Trophoblast cell (in vitro differentiated cells and primary cell): ENCODE results near the gene POLA1.

Experiments used
- DNase-seq, 2 donors: peaks; one replicate each; pipeline ENCODE4 v3.0.0-alpha.2; 2016
- H2AFZ ChIP-seq: 2 replicates; pipeline ENCODE4 v1.6.1; 2013; ENCODE audit warnings: low read length, moderate library complexity, mild to moderate bottlenecking; ENCODE audit not compliant: insufficient read depth, poor library complexity
- H2AK5ac ChIP-seq: 2 replicates; pipeline ENCODE4 v1.6.1; 2013; ENCODE audit warnings: mild to moderate bottlenecking, low read length
- H2BK120ac ChIP-seq: 2 replicates; pipeline ENCODE4 v1.6.1; 2013; ENCODE audit warnings: low read length, mild to moderate bottlenecking, moderate library complexity; ENCODE audit not compliant: insufficient read depth, poor library complexity
- H2BK12ac ChIP-seq: 2 replicates; pipeline ENCODE4 v1.6.1; 2013; ENCODE audit warnings: mild to moderate bottlenecking, low read length, moderate library complexity
- H2BK5ac ChIP-seq: 2 replicates; pipeline ENCODE4 v1.6.1; 2013; ENCODE audit warnings: low read length, low read depth, moderate library complexity, mild to moderate bottlenecking; ENCODE audit not compliant: poor library complexity
- H3K14ac ChIP-seq: 2 replicates; pipeline ENCODE4 v1.6.1; 2013; ENCODE audit warnings: mild to moderate bottlenecking, low read length
- H3K18ac ChIP-seq: 2 replicates; pipeline ENCODE4 v1.6.1; 2013; ENCODE audit warnings: mild to moderate bottlenecking, low read length
- H3K23ac ChIP-seq: 2 replicates; pipeline ENCODE4 v1.6.1; 2013; ENCODE audit warnings: low read length
- H3K27ac ChIP-seq: 2 replicates; pipeline ENCODE4 v1.5.1; 2013; ENCODE audit warnings: low read depth, mild to moderate bottlenecking, inconsistent platforms, low read length, moderate library complexity
- H3K27me3 ChIP-seq: 2 replicates; pipeline ENCODE4 v1.6.1; 2013; ENCODE audit warnings: inconsistent platforms, mild to moderate bottlenecking, low read length, moderate library complexity; ENCODE audit not compliant: insufficient read depth
- H3K36me3 ChIP-seq, 2 experiments: 1 replicate in 1 of 2; 2 replicates in 1 of 2; pipeline ENCODE4 v1.6.1; 2013; ENCODE audit warnings: low read length in 2 of 2, mild to moderate bottlenecking in 2 of 2, moderate library complexity in 1 of 2; ENCODE audit not compliant: insufficient read depth in 2 of 2, control insufficient read depth in 1 of 2
- H3K4ac ChIP-seq: 2 replicates; pipeline ENCODE4 v1.6.1; 2013; ENCODE audit warnings: low read depth, mild to moderate bottlenecking, low read length, moderate library complexity
- H3K4me1 ChIP-seq, 2 experiments: 1 replicate in 1 of 2; 2 replicates in 1 of 2; pipeline ENCODE4 v1.6.1; 2013; ENCODE audit warnings: low read length in 2 of 2, mild to moderate bottlenecking in 2 of 2, moderate library complexity in 1 of 2; ENCODE audit not compliant: insufficient read depth in 2 of 2, control insufficient read depth in 1 of 2
- H3K4me2 ChIP-seq: 2 replicates; pipeline ENCODE4 v1.6.1; 2013; ENCODE audit warnings: inconsistent platforms, mild to moderate bottlenecking, low read length, moderate library complexity
- H3K4me3 ChIP-seq: 2 replicates; pipeline ENCODE4 v1.5.1; 2013; ENCODE audit warnings: mild to moderate bottlenecking, low read depth, low read length, inconsistent platforms
- H3K79me1 ChIP-seq: one replicate; pipeline ENCODE4 v1.6.1; 2013; ENCODE audit warnings: low read length
- H3K79me2 ChIP-seq: 2 replicates; pipeline ENCODE4 v1.6.1; 2013; ENCODE audit warnings: low read length, mild to moderate bottlenecking; ENCODE audit not compliant: control insufficient read depth, insufficient read depth, poor library complexity
- H3K9ac ChIP-seq: 2 replicates; pipeline ENCODE4 v1.6.1; 2013; ENCODE audit warnings: mild to moderate bottlenecking, low read length
- H3K9me3 ChIP-seq: 2 replicates; pipeline ENCODE4 v1.6.1; 2013; ENCODE audit warnings: low read depth, mild to moderate bottlenecking, control low read depth, inconsistent platforms, low read length; ENCODE audit not compliant: insufficient read depth
- H4K12ac ChIP-seq: 2 replicates; pipeline ENCODE4 v1.6.1; 2013; ENCODE audit warnings: low read depth, mild to moderate bottlenecking, low read length, moderate library complexity
- H4K8ac ChIP-seq: 2 replicates; pipeline ENCODE4 v1.6.1; 2013; ENCODE audit warnings: low read depth, mild to moderate bottlenecking, low read length, moderate library complexity
- H4K91ac ChIP-seq: one replicate; pipeline ENCODE4 v1.6.1; 2013; ENCODE audit warnings: low read depth, mild to moderate bottlenecking, low read length, moderate library complexity
- WGBS: extraction: QIAGEN DNeasy Blood & Tissue Kit; methylation state at CpG from one replicate; pipeline ENCODE4 v1.1.7; 2013; ENCODE audit warnings: missing lambda C conversion rate; ENCODE audit not compliant: insufficient read length, insufficient coverage; ENCODE audit errors: extremely low coverage; 5-methylcytosine and 5-hydroxymethylcytosine counted together

The POLA1 gene

GRCh38 chrX:24920769-24921168 lies 227.1 kb downstream of the POLA1 start:
- H2BK5ac ChIP-seq = no peak overlapping the region
- H3K23ac ChIP-seq = no peak overlapping the region
- no peaks in the 10 kb centered on the region for H3K79me1 ChIP-seq
- H3K79me2 ChIP-seq = no peaks in the 10 kb centered on the region
- no peaks in the 10 kb centered on the region for H3K36me3 ChIP-seq
- no peak overlapping the region for H3K14ac ChIP-seq
- no peak overlapping the region for H4K8ac ChIP-seq
- no peak overlapping the region for H4K91ac ChIP-seq
- no peaks in the 10 kb centered on the region for H3K27me3 ChIP-seq
- no peak overlapping the region for H2AFZ ChIP-seq
- no peak overlapping the region for H3K4me3 ChIP-seq
- no peak overlapping the region for H3K27ac ChIP-seq
- H3K9me3 ChIP-seq = no peaks in the 10 kb centered on the region
- no peaks in the 10 kb centered on the region for H3K4me1 ChIP-seq
- no peak overlapping the region for H3K9ac ChIP-seq
- H2BK12ac ChIP-seq = no peak overlapping the region
- no peak overlapping the region for H3K4me2 ChIP-seq
- no peak overlapping the region for H4K12ac ChIP-seq
- DNase-seq = no peak
- no peak overlapping the region for H2AK5ac ChIP-seq
- no peak overlapping the region for H3K18ac ChIP-seq
- H2BK120ac ChIP-seq = no peak overlapping the region
- no peak overlapping the region for H3K4ac ChIP-seq
- WGBS = no CpG with 5 or more reads among the region's 3 CpGs

DNA sequence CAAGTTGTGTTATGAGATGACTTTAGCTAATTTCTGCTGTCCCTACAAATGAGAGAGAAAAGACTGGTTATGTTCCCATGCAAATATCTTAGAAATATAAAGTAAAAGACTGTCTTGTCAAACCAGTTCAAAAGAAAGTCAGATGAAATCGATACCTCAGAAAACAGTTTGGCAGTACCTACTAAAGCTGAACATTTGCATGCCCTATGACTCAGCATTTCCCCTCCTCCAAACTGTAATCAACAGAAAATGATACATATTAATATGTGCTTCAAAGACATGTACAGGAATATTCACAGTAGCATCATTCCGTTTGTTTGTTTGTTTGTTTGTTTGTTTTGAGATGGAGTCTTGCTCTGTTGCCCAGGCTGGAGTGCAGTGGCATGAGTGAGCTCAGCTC lies 231.7 kb downstream of the POLA1 start:
- no peak overlapping the region for H3K4ac ChIP-seq
- H3K9me3 ChIP-seq = no peaks in the 10 kb centered on the region
- H3K4me1 ChIP-seq = no peaks in the 10 kb centered on the region
- H3K36me3 ChIP-seq = no peaks in the 10 kb centered on the region
- no peak overlapping the region for H4K91ac ChIP-seq
- H4K12ac ChIP-seq = no peak overlapping the region
- no peak overlapping the region for H3K18ac ChIP-seq
- H3K14ac ChIP-seq = no peak overlapping the region
- H2BK120ac ChIP-seq = no peak overlapping the region
- H3K79me1 ChIP-seq = no peaks in the 10 kb centered on the region
- no CpG with 5 or more reads among the region's 2 CpGs for WGBS
- H4K8ac ChIP-seq = no peak overlapping the region
- H3K4me2 ChIP-seq = no peak overlapping the region
- no peak overlapping the region for H3K27ac ChIP-seq
- no peak overlapping the region for H2BK5ac ChIP-seq
- H3K4me3 ChIP-seq = no peak overlapping the region
- H3K79me2 ChIP-seq = no peaks in the 10 kb centered on the region
- no peak overlapping the region for H2AFZ ChIP-seq
- no peak overlapping the region for H2BK12ac ChIP-seq
- H3K27me3 ChIP-seq = no peaks in the 10 kb centered on the region
- no peak overlapping the region for H2AK5ac ChIP-seq
- no peak overlapping the region for H3K9ac ChIP-seq
- DNase-seq = no peak
- no peak overlapping the region for H3K23ac ChIP-seq

GRCh38 chrX:24927372-24927771 lies 233.7 kb downstream of the POLA1 start:
- Histone ChIP-seq H3K23ac (no peak overlapping the region), H3K4me3 (no peak overlapping the region), H4K12ac (no peak overlapping the region), H3K4ac (no peak overlapping the region), H3K4me2 (no peak overlapping the region), H3K36me3 (no peaks in the 10 kb centered on the region), H2BK5ac (no peak overlapping the region), H2BK12ac (no peak overlapping the region), H3K27ac (no peak overlapping the region), H3K18ac (no peak overlapping the region), H2AK5ac (no peak overlapping the region), H4K8ac (no peak overlapping the region), H3K27me3 (no peaks in the 10 kb centered on the region), H4K91ac (no peak overlapping the region), H2BK120ac (no peak overlapping the region), H3K9ac (no peak overlapping the region), H3K14ac (no peak overlapping the region), H3K79me1 (no peaks in the 10 kb centered on the region), H2AFZ (no peak overlapping the region), H3K9me3 (no peaks in the 10 kb centered on the region), H3K79me2 (no peaks in the 10 kb centered on the region), H3K4me1 (no peaks in the 10 kb centered on the region)
- WGBS = no CpG with 5 or more reads among the region's 5 CpGs
- no peak for DNase-seq

DNA sequence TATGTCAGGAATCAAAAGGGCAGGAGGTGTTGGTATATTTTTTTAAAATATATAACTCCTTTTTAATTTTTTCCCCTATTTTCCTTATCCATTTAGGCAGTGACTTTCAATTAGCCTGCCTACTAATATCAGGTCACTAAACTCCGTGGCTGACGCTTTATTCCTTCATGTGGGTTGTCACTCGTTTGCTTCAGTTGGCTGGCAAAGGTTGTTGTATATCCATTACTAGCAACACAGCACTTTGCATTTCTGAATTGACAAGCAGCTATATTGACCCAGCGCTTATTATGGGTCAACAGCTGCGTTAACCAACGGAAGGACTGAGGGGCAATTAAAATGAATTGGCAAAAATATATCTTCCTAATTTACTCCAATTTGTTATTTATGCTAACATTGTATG lies 234.4 kb downstream of the POLA1 start:
- Histone ChIP-seq H4K91ac (no peak overlapping the region), H4K12ac (no peak overlapping the region), H4K8ac (no peak overlapping the region), H3K4me2 (no peak overlapping the region), H3K4ac (no peak overlapping the region), H3K36me3 (no peaks in the 10 kb centered on the region), H3K79me2 (no peaks in the 10 kb centered on the region), H3K4me1 (no peaks in the 10 kb centered on the region), H3K27ac (no peak overlapping the region), H3K79me1 (no peaks in the 10 kb centered on the region), H2AK5ac (no peak overlapping the region), H3K18ac (no peak overlapping the region), H3K14ac (no peak overlapping the region), H2AFZ (no peak overlapping the region), H3K4me3 (no peak overlapping the region), H3K9ac (no peak overlapping the region), H3K9me3 (no peaks in the 10 kb centered on the region), H2BK12ac (no peak overlapping the region), H3K23ac (no peak overlapping the region), H3K27me3 (no peaks in the 10 kb centered on the region), H2BK5ac (no peak overlapping the region), H2BK120ac (no peak overlapping the region)
- no peak for DNase-seq
- WGBS = no CpG with 5 or more reads among the region's 6 CpGs

GRCh38 chrX:24934279-24934678 lies 240.6 kb downstream of the POLA1 start:
- H4K8ac ChIP-seq = no peak overlapping the region
- H3K23ac ChIP-seq = no peak overlapping the region
- H3K18ac ChIP-seq = no peak overlapping the region
- H4K12ac ChIP-seq = no peak overlapping the region
- no peak overlapping the region for H3K27ac ChIP-seq
- DNase-seq = no peak
- H3K4ac ChIP-seq = no peak overlapping the region
- H2AFZ ChIP-seq = no peak overlapping the region
- H3K79me1 ChIP-seq = no peaks in the 10 kb centered on the region
- H3K14ac ChIP-seq = no peak overlapping the region
- no peaks in the 10 kb centered on the region for H3K79me2 ChIP-seq
- H2BK12ac ChIP-seq = no peak overlapping the region
- H4K91ac ChIP-seq = no peak overlapping the region
- H3K4me1 ChIP-seq = no peaks in the 10 kb centered on the region
- no peak overlapping the region for H3K4me2 ChIP-seq
- no peaks in the 10 kb centered on the region for H3K27me3 ChIP-seq
- H3K9me3 ChIP-seq = no peaks in the 10 kb centered on the region
- no peak overlapping the region for H2AK5ac ChIP-seq
- H2BK5ac ChIP-seq = no peak overlapping the region
- H3K36me3 ChIP-seq = no peaks in the 10 kb centered on the region
- H3K9ac ChIP-seq = no peak overlapping the region
- no peak overlapping the region for H2BK120ac ChIP-seq
- no peak overlapping the region for H3K4me3 ChIP-seq
